K562 (cell line): ENCODE results near the gene MET.

ENCODE experiments used
- BACH1 ChIP-seq: fragments of 200-800 bp; sonication (Bioruptor generic); IDR thresholded peaks from 2 replicates; pipeline ENCODE4 v1.6.1; 2016; ENCODE audit warnings: missing genetic modification characterization, missing compliant biosample characterization
- ESRRA ChIP-seq: fragments of 450-650 bp; IDR thresholded peaks from 2 replicates; pipeline ENCODE4 v1.6.1; 2014; ENCODE audit warnings: low read depth, mild to moderate bottlenecking, moderate library complexity, borderline replicate concordance
- RBM17 ChIP-seq: fragments of 200-400 bp; formaldehyde crosslinking; IDR thresholded peaks from 2 replicates; pipeline ENCODE4 v1.6.1; 2017; ENCODE audit warnings: low read depth, mild to moderate bottlenecking, low read length, borderline replicate concordance
- RUNX1 ChIP-seq: sonication (generic); IDR thresholded peaks from 2 replicates; pipeline ENCODE4 v1.6.1; 2016; ENCODE audit warnings: antibody characterized with exemption, low read depth
- SMC3 ChIP-seq: conservative IDR thresholded peaks from 2 replicates; pipeline ENCODE4 v1.6.1; 2011; ENCODE audit warnings: low read depth, low read length, improper control_type of control experiment; ENCODE audit not compliant: insufficient read depth
- SNAPC5 ChIP-seq: fragments of 250-450 bp; sonication (Bioruptor Pico); IDR thresholded peaks from 2 replicates; pipeline ENCODE4 v1.8.0; 2021; ENCODE audit warnings: moderate library complexity, mild to moderate bottlenecking, inconsistent platforms
- TBL1XR1 ChIP-seq, 2 experiments: IDR thresholded peaks; 2 replicates each; pipeline ENCODE4 v1.6.1; 2012; ENCODE audit warnings: improper control_type of control experiment in 2 of 2, low read length in 2 of 2, mild to moderate bottlenecking in 1 of 2
- TF ChIP-seq, protein P1 (sequence below), 3 experiments: IDR thresholded peaks in 2 of 3; conservative IDR thresholded peaks in 1 of 3; 2 replicates each; pipeline ENCODE4 v1.5.1; 2011 to 2012; ENCODE audit warnings: low read length in 3 of 3, mild to moderate bottlenecking in 3 of 3, control low read depth in 2 of 3, improper control_type of control experiment in 1 of 3, inconsistent platforms in 1 of 3, low read depth in 1 of 3, mixed read lengths in 1 of 3, moderate library complexity in 1 of 3; ENCODE audit not compliant: insufficient read depth in 2 of 3
- TF ChIP-seq, protein P2 (sequence below): sonication (generic); formaldehyde crosslinking; IDR thresholded peaks from 2 replicates; pipeline ENCODE4 v1.8.1; 2023; ENCODE audit warnings: mild to moderate bottlenecking, missing genetic modification reagents

DNA sequence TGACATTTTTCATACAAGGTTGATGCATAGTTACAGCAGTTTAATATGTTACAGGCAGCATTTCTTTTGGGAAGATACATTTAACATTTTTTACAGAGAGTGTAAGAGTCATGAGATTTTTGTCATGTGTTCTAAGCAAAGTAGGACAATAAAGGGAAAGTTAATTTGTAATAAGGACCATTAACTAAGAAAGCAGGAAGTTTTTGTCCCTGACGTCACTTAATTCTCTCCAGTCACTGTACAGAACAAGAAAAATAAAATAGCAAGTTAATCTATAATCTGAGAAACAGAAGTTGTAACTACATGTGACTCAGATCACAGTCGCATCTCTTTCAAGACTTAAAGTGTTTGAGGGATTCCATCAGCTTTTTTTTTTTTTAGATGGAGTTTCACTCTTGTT lies 140.9 kb downstream of the MET start:
- TF ChIP-seq, protein P1, sequence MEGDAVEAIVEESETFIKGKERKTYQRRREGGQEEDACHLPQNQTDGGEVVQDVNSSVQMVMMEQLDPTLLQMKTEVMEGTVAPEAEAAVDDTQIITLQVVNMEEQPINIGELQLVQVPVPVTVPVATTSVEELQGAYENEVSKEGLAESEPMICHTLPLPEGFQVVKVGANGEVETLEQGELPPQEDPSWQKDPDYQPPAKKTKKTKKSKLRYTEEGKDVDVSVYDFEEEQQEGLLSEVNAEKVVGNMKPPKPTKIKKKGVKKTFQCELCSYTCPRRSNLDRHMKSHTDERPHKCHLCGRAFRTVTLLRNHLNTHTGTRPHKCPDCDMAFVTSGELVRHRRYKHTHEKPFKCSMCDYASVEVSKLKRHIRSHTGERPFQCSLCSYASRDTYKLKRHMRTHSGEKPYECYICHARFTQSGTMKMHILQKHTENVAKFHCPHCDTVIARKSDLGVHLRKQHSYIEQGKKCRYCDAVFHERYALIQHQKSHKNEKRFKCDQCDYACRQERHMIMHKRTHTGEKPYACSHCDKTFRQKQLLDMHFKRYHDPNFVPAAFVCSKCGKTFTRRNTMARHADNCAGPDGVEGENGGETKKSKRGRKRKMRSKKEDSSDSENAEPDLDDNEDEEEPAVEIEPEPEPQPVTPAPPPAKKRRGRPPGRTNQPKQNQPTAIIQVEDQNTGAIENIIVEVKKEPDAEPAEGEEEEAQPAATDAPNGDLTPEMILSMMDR (IDR thresholded peaks at IDR 0.05 in 2 of 3, conservative IDR thresholded peaks at IDR 0.05 in 1 of 3; ENCODE audit: insufficient read depth in 2 of 3, low read depth in 1 of 3, low read length in 3 of 3), result no peak
- TF ChIP-seq SNAPC5 (CRISPR knock-in tag) (no peak), ESRRA (no peak), RBM17 (no peak), SMC3 (no peak), BACH1 (tag) (no peak), TBL1XR1 (IDR thresholded peaks at IDR 0.05; ENCODE audit: low read length in 2 of 2) (no peak), RUNX1 (no peak)
- TF ChIP-seq, protein P2, sequence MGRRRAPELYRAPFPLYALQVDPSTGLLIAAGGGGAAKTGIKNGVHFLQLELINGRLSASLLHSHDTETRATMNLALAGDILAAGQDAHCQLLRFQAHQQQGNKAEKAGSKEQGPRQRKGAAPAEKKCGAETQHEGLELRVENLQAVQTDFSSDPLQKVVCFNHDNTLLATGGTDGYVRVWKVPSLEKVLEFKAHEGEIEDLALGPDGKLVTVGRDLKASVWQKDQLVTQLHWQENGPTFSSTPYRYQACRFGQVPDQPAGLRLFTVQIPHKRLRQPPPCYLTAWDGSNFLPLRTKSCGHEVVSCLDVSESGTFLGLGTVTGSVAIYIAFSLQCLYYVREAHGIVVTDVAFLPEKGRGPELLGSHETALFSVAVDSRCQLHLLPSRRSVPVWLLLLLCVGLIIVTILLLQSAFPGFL (CRISPR knock-in tag), result no peak
